T-helper 1 cell treated with Interleukin-12 subunit alpha and Interleukin-12 subunit beta and Interleukin-4 antibody, amounts not matched to agents 30 ng/mL and 1 ng/mL, for 36 hours (primary cell): Measurements from ENCODE around the gene EFTUD2. TPM values are rescaled to one million over a fixed set of nuclear protein-coding genes. Genes with fewer than 3 reads are reported as not detected.
"Not testable (repeated sequence)": the region's sequence is repeated elsewhere in the genome, so short reads cannot be mapped to it uniquely, and the experiment has no call there.

Source experiments
- intact Hi-C: fragments of 100-400 bp; cut with micrococcal nuclease; formaldehyde crosslinking; loops from one replicate; pipeline ENCODE4 v1.15.1; 2024
- total RNA-seq: library from RNA; stranded (reverse); gene quantifications from 2 replicates; pipeline ENCODE4 v1.2.3, GENCODE V29; 2022

Gene EFTUD2
- total RNA-seq, 1 donor from 2014 or later = 165 TPM

DNA sequence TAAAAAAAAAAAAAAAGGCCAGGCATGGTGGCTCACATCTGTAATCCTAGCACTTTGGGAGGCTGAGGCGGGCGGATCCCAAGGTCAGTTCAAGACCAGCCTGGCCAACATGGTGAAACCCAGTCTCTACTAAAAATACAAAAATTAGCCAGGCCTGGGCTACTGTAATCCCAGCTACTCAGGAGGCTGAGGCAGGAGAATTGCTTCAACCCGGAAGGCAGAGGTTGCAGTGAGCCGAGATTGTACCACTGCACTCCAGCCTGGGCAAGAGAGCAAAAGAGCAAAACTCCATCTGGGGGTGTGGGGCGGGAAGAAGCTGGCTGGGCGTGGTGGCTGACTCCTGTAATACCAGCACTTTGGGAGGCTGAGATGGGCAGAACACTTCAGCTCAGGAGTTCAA, 80.7 kb downstream of the EFTUD2 start:
- intact Hi-C loops = not testable (repeated sequence)

DNA sequence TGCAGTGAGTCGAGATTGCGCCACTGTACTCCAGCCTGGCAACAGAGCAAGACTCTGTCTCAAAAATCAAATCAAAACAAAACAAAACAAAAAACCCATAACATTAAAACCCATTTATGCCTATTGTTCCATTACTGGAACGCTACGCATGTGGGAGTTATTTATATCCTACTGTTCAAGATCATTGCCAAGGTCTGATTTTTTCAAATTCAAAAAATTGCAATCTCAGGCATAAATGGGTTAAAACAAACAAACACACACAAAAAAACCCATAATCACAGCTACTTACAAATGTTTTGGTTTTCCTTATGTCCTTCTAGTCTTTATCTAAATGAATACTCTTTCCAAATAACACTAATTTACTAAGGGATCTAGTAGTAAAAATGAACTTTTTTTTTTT, 87.0 kb downstream of the EFTUD2 start:
- intact Hi-C loops = no loop called here

DNA sequence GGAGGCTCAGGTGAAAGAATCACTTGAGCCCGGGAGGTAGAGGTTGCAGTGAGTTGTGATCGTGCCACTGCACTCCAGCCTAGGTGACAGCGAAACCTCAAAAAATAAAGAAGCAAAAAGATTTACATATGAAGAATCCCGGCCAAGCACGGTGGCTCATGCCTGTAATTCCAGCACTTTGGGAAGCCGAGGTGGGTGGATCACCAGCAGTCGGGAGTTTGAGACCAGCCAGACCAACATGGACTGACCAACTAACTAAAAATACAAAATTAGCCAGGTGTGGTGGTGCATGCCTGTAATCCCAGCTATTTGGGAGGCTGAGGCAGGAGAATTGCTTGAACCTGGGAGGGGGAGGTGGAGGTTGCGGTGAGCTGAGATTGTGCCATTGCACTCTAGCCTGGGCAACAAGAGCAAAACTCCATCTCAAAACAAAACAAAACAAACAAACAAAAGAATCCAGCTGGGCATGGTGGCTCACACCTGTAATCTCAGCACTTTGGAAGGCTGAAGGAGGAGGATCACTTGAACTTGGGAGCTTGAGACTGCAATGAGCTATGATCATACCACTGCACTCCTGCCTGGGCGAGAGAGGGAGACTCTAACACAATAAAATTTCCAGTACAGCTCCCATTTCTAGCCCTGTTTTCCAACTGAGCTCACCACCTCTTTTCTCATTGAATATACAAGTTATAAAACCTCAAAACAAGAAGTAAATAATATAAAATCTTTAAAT, 90.4 kb downstream of the EFTUD2 start:
- intact Hi-C loops = not testable (repeated sequence)

DNA sequence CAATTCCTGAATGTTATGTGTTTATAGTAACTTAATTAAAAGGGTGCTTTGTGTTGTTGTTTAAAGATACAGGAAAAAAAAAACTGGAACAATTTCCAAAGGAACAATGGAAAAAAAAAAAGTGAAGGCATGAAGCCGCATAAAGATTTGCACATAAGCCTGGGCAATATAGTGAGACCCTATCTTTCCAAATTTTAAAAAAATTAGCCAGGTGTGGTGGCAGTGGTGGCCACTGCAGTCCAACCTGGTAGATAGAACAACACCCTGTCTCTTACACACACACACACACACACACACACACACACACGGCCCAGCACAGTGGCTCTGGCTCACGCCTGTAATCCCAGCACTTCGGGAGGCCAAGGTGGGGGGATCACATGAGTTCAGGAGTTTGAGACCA, 91.1 kb downstream of the EFTUD2 start:
- intact Hi-C loops = no loop called here

DNA sequence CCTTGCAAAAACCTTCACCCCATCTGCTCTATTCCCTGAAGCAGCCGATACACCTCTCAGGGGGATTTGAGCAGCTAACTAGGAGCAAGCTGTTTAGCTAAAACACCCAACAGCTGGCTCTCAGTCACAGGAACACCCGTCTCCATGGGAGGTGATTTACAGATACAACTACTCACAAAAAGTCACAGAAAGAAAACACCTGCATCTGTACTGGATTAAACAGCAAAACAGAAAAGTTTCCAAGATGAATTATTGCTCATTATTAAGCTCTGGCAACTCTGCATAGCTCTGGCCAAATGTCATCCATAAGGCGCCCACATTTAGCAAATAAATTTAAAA, 91.5 kb downstream of the EFTUD2 start:
- intact Hi-C loops = no loop called here

DNA sequence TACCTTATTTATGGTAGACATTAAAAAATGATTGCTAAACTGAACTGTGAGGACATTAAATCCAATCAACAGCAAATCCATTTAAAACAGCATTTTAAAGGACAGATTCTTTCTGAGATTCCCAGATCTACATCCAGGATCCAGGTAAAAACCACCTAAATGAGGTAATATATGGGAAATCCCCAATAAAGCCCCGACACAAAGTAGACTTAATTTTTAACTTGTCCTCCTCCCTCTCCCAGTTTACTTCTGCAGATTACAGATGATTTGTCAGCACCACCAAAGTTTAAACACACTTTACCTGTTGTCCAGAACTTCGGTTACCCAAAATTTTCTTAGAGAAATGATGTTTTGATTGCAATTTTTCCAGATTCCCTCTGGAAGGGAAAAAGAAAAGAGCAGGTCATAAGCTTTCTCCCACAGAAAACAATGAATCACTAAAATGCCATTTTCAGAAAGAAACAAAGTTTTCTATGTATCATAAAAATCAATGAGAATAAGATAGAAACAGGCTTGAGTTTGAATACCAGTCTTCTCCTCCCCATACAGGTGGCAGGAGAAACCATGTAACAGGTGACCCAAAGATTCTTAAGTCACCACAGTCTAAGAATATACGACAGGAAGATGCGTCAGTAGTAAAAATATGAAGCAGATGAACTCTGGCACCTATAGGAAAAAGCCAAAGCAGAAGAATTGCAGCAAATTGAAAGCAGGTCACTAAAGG, 92.0 kb downstream of the EFTUD2 start:
- intact Hi-C loops = no loop called here

DNA sequence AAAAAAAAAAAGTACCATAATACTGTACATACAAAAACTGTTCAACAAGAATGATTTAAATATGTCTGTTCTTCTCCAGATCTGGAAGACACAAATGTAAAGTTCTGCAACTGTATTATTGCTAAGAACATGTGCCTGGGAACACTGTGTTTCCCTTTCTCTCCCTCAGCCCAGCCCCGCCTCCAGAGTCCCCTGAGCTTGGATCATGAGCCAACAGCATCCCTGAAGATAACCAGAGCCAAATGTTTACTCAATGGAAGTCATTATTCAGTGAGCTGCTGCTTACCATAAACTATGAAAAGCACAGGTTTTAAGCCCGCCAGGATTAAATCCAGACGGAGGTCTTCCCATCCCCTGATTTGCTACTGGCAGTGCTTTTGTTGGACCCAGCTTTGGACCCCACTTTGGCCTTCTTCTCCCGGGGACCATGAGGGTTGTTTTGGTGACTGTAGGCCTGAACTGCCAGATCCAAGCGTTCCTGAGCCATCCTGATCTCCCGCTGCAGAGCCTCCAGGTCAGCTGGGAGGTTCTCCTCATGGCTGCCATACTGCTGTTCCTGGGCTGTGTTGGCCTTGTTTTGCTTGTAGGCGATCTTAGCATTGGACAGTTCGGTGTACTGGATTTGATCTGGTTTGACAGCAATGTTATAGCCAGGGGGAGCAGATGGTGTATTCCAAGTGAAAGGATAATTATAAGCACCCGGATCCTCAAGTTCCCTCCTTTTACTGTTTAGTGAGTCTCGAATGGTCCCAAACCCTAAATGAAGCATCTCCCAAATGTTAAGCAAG, 94.7 kb downstream of the EFTUD2 start:
- intact Hi-C loops = no loop called here

DNA sequence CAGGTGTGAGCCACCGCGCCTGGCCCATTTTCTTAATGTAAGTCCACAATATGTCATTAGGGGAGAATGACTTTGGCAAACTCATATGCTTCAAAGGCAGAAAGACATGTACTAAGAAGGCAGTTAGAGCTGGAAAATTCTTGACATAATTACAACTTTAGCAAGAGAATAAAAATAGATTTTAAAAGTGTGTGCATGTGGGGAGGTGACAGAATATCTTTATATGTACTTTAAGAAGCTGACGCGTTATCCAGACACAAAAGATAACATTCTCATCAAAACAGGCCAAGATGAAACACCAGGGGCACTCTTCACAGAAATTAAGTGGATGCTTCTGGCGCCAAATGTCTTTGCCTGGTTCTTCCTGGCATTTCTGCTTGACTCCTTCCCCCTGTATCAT, 97.4 kb downstream of the EFTUD2 start:
- intact Hi-C loops = no loop called here

Other genes with a start within 250 kb of the EFTUD2 start
- gene MEIOC, start 243.0 kb downstream of the EFTUD2 start, total RNA-seq = 0.07 and 0.44 TPM in 2 replicates
- 32.4 and 33.6 TPM in 2 replicates for gene CCDC43, start 209.7 kb downstream of the EFTUD2 start, total RNA-seq
- gene DBF4B, start 190.8 kb downstream of the EFTUD2 start, total RNA-seq = 20.0 and 20.5 TPM in 2 replicates
- gene ADAM11, start 140.5 kb downstream of the EFTUD2 start, total RNA-seq = 0.32 TPM in 2 replicates
- 1.3 and 1.4 TPM in 2 replicates for gene GJC1, start 69.2 kb downstream of the EFTUD2 start, total RNA-seq
- not detected in 2 replicates for gene HIGD1B, start 51.6 kb downstream of the EFTUD2 start, total RNA-seq
- gene GFAP, start 16.1 kb upstream of the EFTUD2 start, total RNA-seq = not detected in 2 replicates
- 54.0 and 55.2 TPM in 2 replicates for gene KIF18B, start 48.3 kb upstream of the EFTUD2 start, total RNA-seq
- gene C1QL1, start 68.9 kb upstream of the EFTUD2 start, total RNA-seq = 0.27 and 0.59 TPM in 2 replicates
- 25.2 and 25.9 TPM in 2 replicates for gene DCAKD, start 152.2 kb upstream of the EFTUD2 start, total RNA-seq
- 130 and 142 TPM in 2 replicates for gene NMT1, start 161.9 kb upstream of the EFTUD2 start, total RNA-seq
- 2.9 and 3.0 TPM in 2 replicates for gene PLCD3, start 233.1 kb upstream of the EFTUD2 start, total RNA-seq
- 12.0 and 12.5 TPM in 2 replicates for gene ACBD4, start 236.2 kb upstream of the EFTUD2 start, total RNA-seq
- gene HEXIM1, start 249.0 kb upstream of the EFTUD2 start, total RNA-seq = 38.8 and 41.4 TPM in 2 replicates